Activated CD4-positive, alpha-beta T cell treated with anti-CD3 and anti-CD28 coated beads for 4 hours (primary cell): ENCODE results near the gene MAPKAPK2.

ENCODE experiments used
- DNase-seq, 2 donors: peaks; one replicate each; pipeline ENCODE4 v3.0.0-alpha.2; 2020

MAPKAPK2 gene

DNA sequence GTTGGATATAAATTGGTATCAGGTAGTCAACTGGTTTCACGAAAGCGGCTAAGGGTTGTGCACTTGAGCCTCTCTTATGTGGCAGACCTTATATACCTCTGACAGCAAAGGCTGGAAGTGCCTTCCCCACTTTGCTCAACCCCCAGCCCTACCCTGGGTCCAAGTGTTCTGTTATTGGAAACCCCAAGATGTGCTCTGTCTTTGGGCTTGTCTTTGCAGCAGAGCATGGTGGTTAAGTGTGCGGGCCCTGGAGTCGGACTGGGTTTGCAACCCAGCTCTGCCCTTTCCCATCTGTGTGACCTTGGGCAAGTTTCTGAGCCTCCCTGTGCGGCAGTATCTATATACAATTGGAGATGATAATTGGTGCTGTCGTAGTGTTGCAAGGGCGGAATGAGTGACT is 98.8 kb downstream of the MAPKAPK2 start:
- no peak for DNase-seq
